HL-60 (cell line): Measurements from ENCODE around the gene TBC1D3B.
A peak's percentile ranks its signal among the peaks of the same experiment; 100 is the strongest.
"Not testable (repeated sequence)": the region's sequence is repeated elsewhere in the genome, so short reads cannot be mapped to it uniquely, and the experiment has no call there.

ENCODE experiments used
- DNase-seq, 2 experiments: peaks; one replicate each; pipeline ENCODE4 v3.0.0-alpha.2; 2010 to 2020; ENCODE audit warnings: low read depth in 1 of 2, low spot score in 1 of 2
- H3K27ac ChIP-seq: fragments of 250-450 bp; sonication (Bioruptor Pico); replicated peaks from 2 replicates; pipeline ENCODE4 v1.5.1; 2020; ENCODE audit warnings: mild to moderate bottlenecking, moderate library complexity
- H3K27me3 ChIP-seq: fragments of 250-450 bp; sonication (Bioruptor Pico); 2 replicates; pipeline ENCODE4 v1.5.1; 2021; ENCODE audit warnings: mild to moderate bottlenecking, moderate library complexity; ENCODE audit not compliant: insufficient read depth, poor library complexity, severe bottlenecking
- H3K4me3 ChIP-seq: replicated peaks from 2 replicates; pipeline ENCODE4 v1.5.1; 2011; ENCODE audit warnings: mild to moderate bottlenecking, control low read depth, low read length; ENCODE audit not compliant: insufficient read depth
- GABPA ChIP-seq: IDR thresholded peaks from 2 replicates; pipeline ENCODE4 v1.6.1; 2012; ENCODE audit warnings: low read depth
- POLR2AphosphoS5 ChIP-seq: IDR thresholded peaks from 2 replicates; pipeline ENCODE4 v1.6.1; 2012; ENCODE audit warnings: low read depth
- REST ChIP-seq: IDR thresholded peaks from 2 replicates; pipeline ENCODE4 v1.6.1; 2012; ENCODE audit warnings: low read depth; ENCODE audit not compliant: insufficient replicate concordance
- SPI1 ChIP-seq: IDR thresholded peaks from 2 replicates; pipeline ENCODE4 v1.6.1; 2012; ENCODE audit warnings: low read depth, mild to moderate bottlenecking, borderline replicate concordance
- TF ChIP-seq, protein P1 (sequence below): IDR thresholded peaks from one replicate; pipeline ENCODE4 v1.5.1; 2011; ENCODE audit warnings: low read length, control low read depth, inconsistent platforms; ENCODE audit not compliant: insufficient read depth

TBC1D3B gene

GRCh38 chr17:36213695-36214094 lies 37.3 kb upstream of the TBC1D3B start:
- Histone ChIP-seq H3K27ac (no peak overlapping the region; the same call in 1 of the 2 replicates), H3K4me3 (no peak overlapping the region), H3K27me3 (no peaks in the 10 kb centered on the region)
- no peak for TF ChIP-seq POLR2AphosphoS5
- no peak for TF ChIP-seq REST
- no peak for TF ChIP-seq GABPA
- no peak for TF ChIP-seq SPI1
- TF ChIP-seq, protein P1, sequence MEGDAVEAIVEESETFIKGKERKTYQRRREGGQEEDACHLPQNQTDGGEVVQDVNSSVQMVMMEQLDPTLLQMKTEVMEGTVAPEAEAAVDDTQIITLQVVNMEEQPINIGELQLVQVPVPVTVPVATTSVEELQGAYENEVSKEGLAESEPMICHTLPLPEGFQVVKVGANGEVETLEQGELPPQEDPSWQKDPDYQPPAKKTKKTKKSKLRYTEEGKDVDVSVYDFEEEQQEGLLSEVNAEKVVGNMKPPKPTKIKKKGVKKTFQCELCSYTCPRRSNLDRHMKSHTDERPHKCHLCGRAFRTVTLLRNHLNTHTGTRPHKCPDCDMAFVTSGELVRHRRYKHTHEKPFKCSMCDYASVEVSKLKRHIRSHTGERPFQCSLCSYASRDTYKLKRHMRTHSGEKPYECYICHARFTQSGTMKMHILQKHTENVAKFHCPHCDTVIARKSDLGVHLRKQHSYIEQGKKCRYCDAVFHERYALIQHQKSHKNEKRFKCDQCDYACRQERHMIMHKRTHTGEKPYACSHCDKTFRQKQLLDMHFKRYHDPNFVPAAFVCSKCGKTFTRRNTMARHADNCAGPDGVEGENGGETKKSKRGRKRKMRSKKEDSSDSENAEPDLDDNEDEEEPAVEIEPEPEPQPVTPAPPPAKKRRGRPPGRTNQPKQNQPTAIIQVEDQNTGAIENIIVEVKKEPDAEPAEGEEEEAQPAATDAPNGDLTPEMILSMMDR = no peak
- no peak for DNase-seq

DNA sequence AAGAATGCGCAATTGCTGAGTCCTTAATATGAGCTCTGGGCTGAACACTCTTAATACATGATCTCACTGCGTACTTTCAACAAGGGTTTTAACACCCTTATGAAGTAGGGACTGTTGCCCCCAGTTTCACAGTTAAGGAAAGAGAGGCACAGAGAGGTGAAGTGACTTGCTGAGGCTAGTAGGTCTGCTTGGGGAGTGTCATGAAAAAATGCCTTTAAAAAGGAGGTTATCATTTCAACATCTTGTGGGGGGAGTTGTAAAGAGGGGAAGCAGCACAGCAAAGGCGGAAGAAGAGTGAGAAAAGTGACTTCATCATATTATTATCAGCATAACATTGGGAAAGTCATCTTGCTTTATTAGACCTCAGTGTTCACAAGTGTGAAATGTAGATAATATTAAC lies 36.5 kb upstream of the TBC1D3B start:
- DNase-seq = peak in 1 of 2 experiments; percentile 28
- TF ChIP-seq POLR2AphosphoS5 = 0 out of 2 replicates have a peak, but pooled peaks have one; percentile 15
- TF ChIP-seq REST = no peak

DNA sequence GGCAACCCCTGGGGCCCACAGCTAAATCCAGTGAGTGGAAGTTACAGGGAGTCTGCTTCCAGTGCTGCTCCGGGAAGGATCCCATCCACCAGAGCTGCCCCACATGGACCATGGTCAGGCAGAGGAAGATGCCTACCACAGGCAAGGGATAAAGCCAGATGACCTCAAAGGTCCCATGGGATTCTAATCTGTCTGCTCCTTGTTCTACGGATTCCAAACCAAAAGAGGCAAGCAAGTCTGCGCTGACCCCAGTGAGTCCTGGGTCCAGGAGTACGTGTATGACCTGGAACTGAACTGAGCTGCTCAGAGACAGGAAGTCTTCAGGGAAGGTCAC lies 35.8 kb upstream of the TBC1D3B start:
- Histone ChIP-seq H3K27ac (no peak overlapping the region), H3K4me3 (no peak overlapping the region), H3K27me3 (no peaks in the 10 kb centered on the region)
- TF ChIP-seq GABPA = no peak
- TF ChIP-seq, protein P1 = no peak
- no peak for TF ChIP-seq SPI1
- no peak for TF ChIP-seq REST
- TF ChIP-seq POLR2AphosphoS5 = no peak; the same call in 1 of the 2 replicates
- no peak for DNase-seq

More for the DNA sequence above, 36.5 kb upstream of the TBC1D3B start:
- Histone ChIP-seq H3K27ac (peak overlapping the region; percentile 38; the same call in 1 of the 2 replicates), H3K27me3 (no peaks in the 10 kb centered on the region), H3K4me3 (no peak overlapping the region)

GRCh38 chr17:36211484-36212271 lies 35.2 kb upstream of the TBC1D3B start:
- not testable (repeated sequence) for H3K4me3 ChIP-seq, H3K27me3 ChIP-seq
- peak overlapping the region; percentile 41 for H3K27ac ChIP-seq

More at GRCh38 chr17:36211484-36212271, 35.2 kb upstream of the TBC1D3B start:
- not testable (repeated sequence) for DNase-seq
